ENCODE measurements around the gene C16orf87. TPM values are rescaled to one million over a fixed set of nuclear protein-coding genes. Genes with fewer than 3 reads are reported as not detected.
A peak's percentile ranks its signal among the peaks of the same experiment; 100 is the strongest.

The C16orf87 gene
- total RNA-seq, 1 donor from 2014 or later = 40.8 TPM

DNA sequence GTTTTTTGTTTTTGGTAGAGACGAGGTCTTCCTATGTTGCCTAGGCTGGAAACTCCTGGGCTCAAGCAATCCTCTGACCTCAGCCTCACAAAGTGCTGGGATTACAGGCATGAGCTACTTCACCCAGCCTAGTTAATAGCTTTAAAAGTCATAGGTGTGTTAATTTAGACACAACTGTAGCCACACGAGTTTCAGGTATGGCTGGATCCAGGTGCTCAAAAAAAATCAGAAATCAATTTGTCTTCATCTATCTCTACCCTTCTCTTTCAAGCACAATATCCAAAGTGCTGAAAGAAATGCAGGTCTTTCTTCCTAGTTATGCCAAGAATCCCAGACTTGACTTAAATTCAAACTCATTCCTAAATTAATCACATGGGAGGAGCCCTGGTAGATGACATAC lies 23.9 kb upstream of the C16orf87 start:
- DNase-seq (ENCODE audit: low spot score) = no peak
- intact Hi-C loops (cut with micrococcal nuclease) = loop anchor here (1.0 to 5.0 kb wide), 4 partner anchors 29 to 1302 kb away; partner anchors contain the start of genes ABCC12 and GPT2
- H3K27me3 Mint-ChIP-seq (ENCODE audit: insufficient read depth) = peaks cover 1% of the 10 kb centered on the region
- peaks cover 1% of the 10 kb centered on the region for H3K4me1 Mint-ChIP-seq (ENCODE audit: low read depth)
- no peak overlapping the region for H3K27ac Mint-ChIP-seq
- H3K9me3 Mint-ChIP-seq = no peaks in the 10 kb centered on the region
- H3K36me3 Mint-ChIP-seq (ENCODE audit: low read depth) = no peaks in the 10 kb centered on the region
- H3K4me3 Mint-ChIP-seq = no peak overlapping the region

DNA sequence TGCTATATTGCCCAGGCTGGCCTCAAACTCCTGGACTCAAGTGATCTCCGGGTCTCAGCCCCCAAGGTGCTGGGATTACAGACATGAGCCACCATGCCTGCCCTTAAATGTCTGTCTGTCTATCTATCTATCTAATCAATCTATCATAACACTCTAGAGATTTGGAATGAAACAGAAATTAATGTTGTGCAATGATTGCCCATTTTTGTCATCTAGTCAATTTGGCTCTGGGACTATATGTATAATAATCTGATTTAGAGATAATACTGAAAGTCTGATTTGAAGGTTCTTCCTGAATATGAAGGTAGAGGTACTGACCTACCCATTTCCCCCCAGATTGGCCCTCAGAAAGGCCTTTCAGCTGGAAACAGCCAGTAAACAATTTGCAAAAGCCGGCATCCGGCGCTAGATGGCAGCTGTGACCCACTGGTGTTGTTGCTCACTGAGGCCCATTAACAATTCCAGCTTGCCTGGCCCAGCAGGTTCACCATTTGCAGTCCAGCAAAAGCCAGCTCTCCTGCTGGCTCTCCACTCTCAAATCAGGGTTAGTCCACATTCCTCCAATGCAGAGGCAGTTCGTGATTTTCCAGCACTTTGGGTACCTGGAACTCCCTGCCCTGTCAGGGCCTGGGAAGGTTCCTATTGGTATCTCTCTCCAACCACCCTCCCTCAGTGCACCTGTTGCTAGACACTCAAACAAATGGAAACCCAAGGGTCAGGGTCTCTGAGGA lies 22.9 kb upstream of the C16orf87 start:
- no peaks in the 10 kb centered on the region for H3K36me3 Mint-ChIP-seq (ENCODE audit: low read depth)
- H3K9me3 Mint-ChIP-seq = no peaks in the 10 kb centered on the region
- no peaks in the 10 kb centered on the region for H3K4me1 Mint-ChIP-seq (ENCODE audit: low read depth)
- H3K27ac Mint-ChIP-seq = no peak overlapping the region
- intact Hi-C loops (cut with micrococcal nuclease) = loop anchor here (1.0 to 5.0 kb wide), 4 partner anchors 30 to 1303 kb away; partner anchors contain the start of genes ABCC12 and GPT2
- peak; percentile 62 for DNase-seq (ENCODE audit: low spot score)
- H3K4me3 Mint-ChIP-seq = no peak overlapping the region
- H3K27me3 Mint-ChIP-seq (ENCODE audit: insufficient read depth) = peaks cover 1% of the 10 kb centered on the region

DNA sequence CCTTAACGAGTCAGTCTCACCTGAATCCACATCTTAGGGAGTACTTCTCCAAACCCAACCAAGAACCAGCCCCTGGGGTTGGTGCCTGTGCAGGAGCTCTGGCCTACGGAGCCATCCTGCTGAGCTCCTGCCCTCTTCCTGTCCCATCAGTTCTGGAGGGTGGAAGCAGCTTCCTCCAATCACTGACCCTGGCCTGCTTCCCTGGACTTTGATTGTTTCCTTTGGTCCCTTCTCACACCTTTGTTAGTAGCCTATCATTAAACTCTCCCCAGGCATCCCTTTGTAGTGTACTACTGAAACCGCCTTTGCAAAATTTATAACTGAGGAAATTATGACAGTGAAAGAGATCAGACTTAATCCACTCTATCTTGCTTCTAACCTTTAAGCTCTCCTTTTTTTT lies 21.1 kb upstream of the C16orf87 start:
- H3K4me1 Mint-ChIP-seq (ENCODE audit: low read depth) = no peaks in the 10 kb centered on the region
- no peak for DNase-seq (ENCODE audit: low spot score)
- no peaks in the 10 kb centered on the region for H3K9me3 Mint-ChIP-seq
- H3K4me3 Mint-ChIP-seq = no peak overlapping the region
- no peak overlapping the region for H3K27ac Mint-ChIP-seq
- intact Hi-C loops (cut with micrococcal nuclease) = loop anchor here (5.0 kb wide), 1 partner anchor 1305 kb away; the partner anchor contains the start of gene ABCC12
- H3K36me3 Mint-ChIP-seq (ENCODE audit: low read depth) = no peaks in the 10 kb centered on the region
- H3K27me3 Mint-ChIP-seq (ENCODE audit: insufficient read depth) = peaks cover 1% of the 10 kb centered on the region

DNA sequence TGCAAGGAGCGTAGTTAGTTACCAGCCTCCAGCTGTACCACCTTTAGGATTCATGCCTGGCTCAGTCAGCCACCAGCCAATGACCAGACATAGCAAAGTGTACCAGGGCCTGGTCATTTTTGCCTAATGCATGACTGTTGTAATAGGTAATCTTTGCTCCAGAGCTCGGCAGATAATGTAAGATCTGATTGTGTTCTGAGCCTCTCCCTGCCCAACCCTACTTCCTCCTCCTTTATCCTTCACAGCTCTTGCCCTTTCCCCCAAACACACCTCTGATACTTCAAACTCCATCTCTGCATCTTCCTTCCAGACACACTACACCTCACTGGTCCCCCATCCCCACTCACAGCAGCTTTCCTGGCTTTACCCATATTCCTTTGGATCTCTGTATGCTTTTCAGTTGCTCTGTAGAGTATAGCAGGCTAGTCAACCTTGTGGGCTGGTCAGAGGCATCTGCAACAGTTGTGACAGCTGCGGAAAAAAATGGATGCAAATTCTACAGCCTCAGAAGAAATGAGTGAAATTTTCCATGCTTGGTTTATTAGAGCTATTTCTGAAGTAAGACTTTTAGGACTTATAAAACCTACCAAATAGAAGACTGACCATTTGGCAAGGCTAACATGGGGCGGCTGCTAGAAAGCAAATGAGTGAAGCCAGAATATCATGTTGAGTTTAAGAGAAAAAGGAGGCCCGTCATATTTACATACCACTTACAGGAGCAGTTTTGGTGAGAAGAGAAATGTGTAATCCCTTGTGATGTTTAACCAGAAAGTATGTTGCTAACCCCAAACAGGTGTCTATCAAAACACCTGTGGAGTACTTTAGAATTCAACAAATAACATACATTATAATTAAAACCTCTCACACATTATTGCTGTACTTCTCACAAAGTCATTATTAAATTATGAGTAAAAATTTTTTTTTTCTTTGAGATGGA lies 19.9 kb upstream of the C16orf87 start:
- intact Hi-C loops (cut with micrococcal nuclease) = loop anchor here (5.0 kb wide), 1 partner anchor 1306 kb away; the partner anchor contains the start of gene ABCC12
- no peak for DNase-seq (ENCODE audit: low spot score)
- Mint-ChIP-seq H3K27ac (no peak overlapping the region), H3K9me3 (no peaks in the 10 kb centered on the region), H3K27me3 (ENCODE audit: insufficient read depth) (peaks cover 1% of the 10 kb centered on the region), H3K4me3 (no peak overlapping the region), H3K36me3 (ENCODE audit: low read depth) (no peaks in the 10 kb centered on the region), H3K4me1 (ENCODE audit: low read depth) (no peaks in the 10 kb centered on the region)

DNA sequence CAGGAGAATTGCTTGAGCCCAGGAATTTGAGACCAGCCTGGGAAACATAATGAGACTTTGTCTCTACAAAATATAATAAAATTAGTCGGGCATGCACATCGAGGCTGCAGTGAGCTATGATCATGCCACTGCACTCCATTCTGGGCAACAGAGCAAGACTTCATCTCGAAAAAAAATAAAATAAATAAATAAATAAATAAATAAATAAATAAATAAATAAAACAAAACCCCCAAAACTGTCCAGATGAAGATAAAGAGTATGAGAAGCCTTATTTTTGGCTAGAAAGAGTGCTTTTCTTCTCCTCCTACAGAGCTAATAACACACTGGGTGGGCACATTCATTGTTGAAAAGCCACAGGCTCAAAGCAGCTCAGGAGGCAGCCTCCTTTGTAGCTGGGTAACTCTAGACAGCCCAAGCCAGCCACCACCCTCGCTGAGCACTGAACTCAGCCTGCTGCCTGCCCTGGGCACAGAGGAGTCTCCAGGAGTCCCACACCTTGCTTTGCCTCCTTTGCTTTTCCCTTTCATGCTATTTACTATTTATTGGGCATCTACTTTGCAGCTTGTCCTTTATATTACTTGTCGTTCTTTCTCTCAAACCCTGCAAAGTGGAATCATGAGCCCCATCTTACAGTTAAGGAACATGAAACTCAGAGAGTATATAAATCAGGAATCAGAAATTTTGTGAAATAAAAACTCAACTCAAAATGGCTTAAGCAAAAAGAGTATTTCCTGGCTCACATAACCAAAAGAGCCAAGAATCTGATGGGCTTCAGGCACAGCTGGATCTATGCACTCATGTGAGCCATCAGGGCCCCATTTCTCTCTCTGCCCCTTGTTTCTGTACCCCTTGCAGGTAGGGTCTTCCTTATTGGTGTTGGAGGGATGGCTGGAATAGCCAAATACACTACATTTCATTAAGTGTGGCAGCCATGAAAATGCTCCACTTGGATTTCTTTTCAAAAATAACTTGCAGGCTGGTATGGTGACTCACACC lies 18.1 kb upstream of the C16orf87 start:
- Mint-ChIP-seq H3K4me3 (no peak overlapping the region), H3K36me3 (ENCODE audit: low read depth) (no peaks in the 10 kb centered on the region), H3K4me1 (ENCODE audit: low read depth) (no peaks in the 10 kb centered on the region), H3K27me3 (ENCODE audit: insufficient read depth) (peaks cover 1% of the 10 kb centered on the region), H3K27ac (no peak overlapping the region), H3K9me3 (no peaks in the 10 kb centered on the region)
- DNase-seq (ENCODE audit: low spot score) = no peak
- intact Hi-C loops (cut with micrococcal nuclease) = no loop called here

DNA sequence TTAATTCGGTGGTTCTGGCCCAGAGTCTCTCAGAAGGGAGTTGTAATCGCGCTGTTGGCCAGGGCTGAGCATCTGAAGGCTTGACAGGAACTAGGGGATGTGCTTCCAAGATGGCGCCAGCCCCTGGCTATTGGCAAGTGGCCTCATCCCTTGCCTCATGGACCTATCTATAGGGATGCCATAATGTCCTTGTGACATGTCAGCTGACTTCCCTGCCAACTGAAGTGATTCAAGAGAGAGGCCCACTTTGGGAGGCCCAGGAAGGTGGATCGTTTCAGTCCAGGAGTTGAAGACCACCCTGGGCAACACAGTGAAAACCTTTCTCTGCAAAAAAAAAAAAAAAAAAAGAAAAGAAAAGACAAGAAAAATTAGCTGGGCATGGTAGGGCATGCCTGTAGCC lies 15.0 kb upstream of the C16orf87 start:
- Mint-ChIP-seq H3K27me3 (ENCODE audit: insufficient read depth) (peaks cover 4% of the 10 kb centered on the region), H3K4me1 (ENCODE audit: low read depth) (no peaks in the 10 kb centered on the region), H3K27ac (no peak overlapping the region), H3K9me3 (peaks cover 4% of the 10 kb centered on the region), H3K4me3 (no peak overlapping the region), H3K36me3 (ENCODE audit: low read depth) (no peaks in the 10 kb centered on the region)
- intact Hi-C loops (cut with micrococcal nuclease) = no loop called here
- DNase-seq (ENCODE audit: low spot score) = no peak

DNA sequence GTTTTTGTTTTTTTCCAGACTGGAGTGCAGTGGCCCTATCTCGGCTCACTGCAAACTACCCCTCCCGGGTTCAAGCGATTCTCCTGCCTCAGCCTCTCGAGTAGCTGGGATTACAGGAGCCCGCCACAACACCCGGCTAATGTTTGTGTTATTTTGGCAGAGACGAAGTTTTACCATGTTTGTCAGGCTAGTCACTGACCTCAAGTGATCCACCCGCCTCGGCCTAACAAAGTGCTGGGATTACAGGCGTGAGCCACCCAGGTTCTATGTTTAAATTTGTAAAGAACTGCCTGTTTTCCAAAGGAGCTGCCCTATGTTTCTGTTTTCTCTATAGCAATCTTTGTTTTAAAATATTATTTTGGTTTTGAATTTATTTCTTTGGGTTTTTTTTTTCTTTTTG lies 13.8 kb upstream of the C16orf87 start:
- intact Hi-C loops (cut with micrococcal nuclease) = no loop called here
- no peak for DNase-seq (ENCODE audit: low spot score)
- Mint-ChIP-seq H3K4me3 (no peak overlapping the region), H3K4me1 (ENCODE audit: low read depth) (no peaks in the 10 kb centered on the region), H3K36me3 (ENCODE audit: low read depth) (no peaks in the 10 kb centered on the region), H3K9me3 (peaks cover 4% of the 10 kb centered on the region), H3K27me3 (ENCODE audit: insufficient read depth) (peaks cover 6% of the 10 kb centered on the region), H3K27ac (no peak overlapping the region)

DNA sequence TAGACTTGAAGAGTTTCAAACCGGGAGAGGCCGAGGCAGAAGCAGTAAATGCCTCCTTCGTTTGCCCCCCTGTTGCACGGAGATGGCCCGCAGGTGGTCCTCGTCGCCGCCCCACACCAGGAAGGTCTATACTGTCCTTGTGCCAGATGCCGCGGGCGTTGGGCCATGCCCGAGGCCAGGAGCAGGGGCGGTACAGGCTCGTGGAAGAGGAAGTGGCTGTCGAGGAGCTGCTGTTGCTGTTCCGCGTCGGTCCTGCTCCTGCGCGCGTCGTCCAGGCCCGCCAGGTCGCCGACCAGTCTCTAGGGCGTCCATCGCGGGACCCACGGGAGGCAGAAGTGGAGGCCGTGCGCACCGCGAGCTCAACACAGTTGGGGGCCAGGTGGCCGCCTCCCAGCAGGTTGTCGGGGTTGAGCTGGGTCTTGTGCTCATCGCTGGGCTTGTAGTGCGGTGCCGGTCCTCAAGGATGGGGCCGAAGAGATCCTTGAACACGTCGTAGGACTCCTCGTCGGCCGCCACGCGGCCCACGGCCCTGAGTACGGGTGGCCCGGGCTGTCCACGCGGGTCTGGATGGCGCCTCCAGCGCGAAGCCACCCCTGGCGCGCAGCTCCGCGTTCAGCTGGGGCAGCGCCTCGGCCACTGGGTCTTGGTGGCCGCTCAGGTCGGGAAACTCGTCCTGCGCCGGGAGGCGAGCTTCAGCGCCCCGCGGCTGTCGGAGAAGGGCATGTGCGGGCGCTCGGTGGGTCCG lies 13.1 kb upstream of the C16orf87 start:
- intact Hi-C loops (cut with micrococcal nuclease) = no loop called here
- Mint-ChIP-seq H3K27ac (no peak overlapping the region), H3K36me3 (ENCODE audit: low read depth) (no peaks in the 10 kb centered on the region), H3K9me3 (peaks cover 4% of the 10 kb centered on the region), H3K27me3 (ENCODE audit: insufficient read depth) (peaks cover 6% of the 10 kb centered on the region), H3K4me1 (ENCODE audit: low read depth) (no peaks in the 10 kb centered on the region), H3K4me3 (no peak overlapping the region)
- no peak for DNase-seq (ENCODE audit: low spot score)

DNA sequence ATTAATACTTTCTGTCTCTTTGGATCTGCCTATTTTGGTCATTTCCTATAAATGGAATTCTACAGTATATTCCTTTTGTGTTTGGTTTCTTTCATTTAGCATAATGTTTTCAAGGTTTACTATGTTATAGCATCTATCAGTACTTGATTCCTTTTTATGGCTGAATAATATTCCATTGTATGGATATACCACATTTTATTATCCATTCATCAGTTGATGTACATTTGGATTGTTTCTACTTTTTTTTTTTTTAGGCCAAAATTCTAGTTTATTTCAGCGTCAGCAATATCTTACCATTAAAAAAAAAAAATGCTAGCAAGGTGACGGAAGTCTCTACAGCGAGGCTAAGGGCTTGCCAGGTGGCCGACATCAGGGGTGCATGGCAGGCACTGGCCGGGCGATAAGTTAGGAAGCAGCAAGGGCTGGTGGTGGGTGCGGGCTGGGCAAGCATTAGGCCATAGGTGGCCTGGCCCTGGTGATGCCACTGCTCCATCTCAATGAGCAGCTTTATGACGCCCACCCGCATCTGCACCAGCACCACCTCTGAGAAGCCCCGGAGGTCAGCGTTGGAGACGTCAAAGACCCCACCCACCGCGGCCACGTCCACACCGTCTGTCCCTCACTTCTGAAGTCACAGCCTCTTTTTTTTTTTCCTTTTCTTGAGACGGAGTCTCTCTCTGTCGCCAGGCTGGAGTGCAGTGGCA lies 11.4 kb upstream of the C16orf87 start:
- Mint-ChIP-seq H3K27ac (no peak overlapping the region), H3K27me3 (ENCODE audit: insufficient read depth) (peaks cover 6% of the 10 kb centered on the region), H3K36me3 (ENCODE audit: low read depth) (no peaks in the 10 kb centered on the region), H3K4me3 (no peak overlapping the region), H3K9me3 (peaks cover 4% of the 10 kb centered on the region), H3K4me1 (ENCODE audit: low read depth) (no peaks in the 10 kb centered on the region)
- intact Hi-C loops (cut with micrococcal nuclease) = no loop called here
- DNase-seq (ENCODE audit: low spot score) = no peak

DNA sequence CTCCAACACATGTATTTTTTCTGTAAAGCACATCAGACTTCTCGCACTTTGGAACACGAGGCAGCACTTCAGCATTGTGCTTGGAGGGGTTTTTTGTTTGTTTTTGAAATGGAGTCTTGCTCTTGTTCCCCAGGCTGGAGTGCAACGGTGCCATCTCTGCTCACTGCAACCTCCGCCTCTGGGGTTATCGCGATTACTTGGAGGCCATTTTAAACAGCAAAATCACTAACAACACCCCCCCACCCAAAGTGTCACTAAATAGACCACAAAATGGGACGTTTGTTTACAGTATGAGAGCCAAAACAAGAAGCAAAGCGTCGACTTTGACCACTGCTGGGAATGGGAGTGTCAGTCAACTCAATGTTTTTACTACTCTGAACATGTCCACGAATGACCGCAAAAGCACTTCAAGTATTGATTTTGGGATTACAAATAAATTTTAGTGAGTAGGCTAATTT lies 9.0 kb upstream of the C16orf87 start:
- Mint-ChIP-seq H3K36me3 (ENCODE audit: low read depth) (no peaks in the 10 kb centered on the region), H3K9me3 (peaks cover 4% of the 10 kb centered on the region), H3K27ac (no peak overlapping the region), H3K4me1 (ENCODE audit: low read depth) (peaks cover 6% of the 10 kb centered on the region), H3K27me3 (ENCODE audit: insufficient read depth) (peaks cover 6% of the 10 kb centered on the region), H3K4me3 (no peak overlapping the region)
- DNase-seq (ENCODE audit: low spot score) = no peak
- intact Hi-C loops (cut with micrococcal nuclease) = no loop called here

All from activated T-helper 1 cell treated with anti-CD3 and anti-CD28 coated beads, Interleukin-12 subunit alpha, Interleukin-12 subunit beta, Interleukin-2, Interleukin-4 antibody, amounts not matched to agents 30 ng/mL and 10 ng/mL and 1 ng/mL, durations not matched to agents 14 hours and 24 hours and 36 hours (primary cell).